ENCODE measurements around the gene TRA2B. TPM values are rescaled to one million over a fixed set of nuclear protein-coding genes. Genes with fewer than 3 reads are reported as not detected.

TRA2B gene
- total RNA-seq, 2 experiments from 2014 or later, result 549 to 585 TPM

DNA sequence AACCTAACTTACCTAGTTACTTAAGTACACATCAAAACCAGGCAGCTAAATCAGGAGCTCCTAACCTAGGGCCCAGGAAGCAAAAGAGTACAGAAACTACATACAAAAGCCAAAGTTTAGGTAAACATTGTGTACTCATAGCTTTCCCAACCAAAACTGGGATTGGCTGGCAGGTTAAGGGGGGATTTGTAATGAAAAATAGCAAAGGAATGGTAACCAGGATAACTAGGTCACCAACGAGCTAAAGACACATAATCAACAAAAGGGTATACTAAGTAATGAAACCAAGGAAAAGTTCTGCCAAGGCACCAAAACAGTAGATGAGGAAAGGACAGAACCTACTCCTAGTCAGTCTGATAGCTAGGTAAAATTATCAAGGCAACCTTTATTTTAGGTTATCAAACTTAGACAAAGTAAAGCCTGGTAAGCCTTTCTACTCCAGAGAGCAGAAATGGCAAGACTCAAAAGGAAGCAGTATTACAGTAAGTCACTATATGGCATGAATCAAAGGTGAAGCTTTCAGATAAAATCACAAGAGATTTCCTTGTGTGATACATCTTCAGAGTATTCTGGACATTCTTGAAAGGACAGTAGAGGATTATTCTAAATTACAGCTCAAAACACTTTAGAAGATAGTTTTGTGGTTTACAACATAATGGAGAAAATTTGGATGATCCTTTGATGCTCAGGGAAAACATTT is 10.2 kb downstream of the TRA2B start:
- DNase-seq (no peak), ATAC-seq (ENCODE audit: poor library complexity) (no peak)
- Histone ChIP-seq H3K36me3 (ENCODE audit: insufficient read depth, low read length) (peaks cover 84% of the 10 kb centered on the region), H3K4me3 (ENCODE audit: low read length) (peak overlapping the region; percentile 27), H3K27me3 (ENCODE audit: control insufficient read depth in 1 of 2, insufficient read depth in 2 of 2, low read length in 2 of 2) (no peaks in the 10 kb centered on the region), H3K4me1 (ENCODE audit: insufficient read depth, low read length) (peaks cover 40% of the 10 kb centered on the region), H3K27ac (ENCODE audit: low read depth in 1 of 2, low read length in 2 of 2) (peak overlapping the region in 1 of 2 donors; percentile 18), H3K9me3 (ENCODE audit: control insufficient read depth in 1 of 2, insufficient read depth in 1 of 2, low read length in 2 of 2) (no peaks in the 10 kb centered on the region)
- H3K27me3 Mint-ChIP-seq, result no peaks in the 10 kb centered on the region
- H3K27ac Mint-ChIP-seq, result peak overlapping the region; percentile 56
- intact Hi-C loops (cut with DNase I, micrococcal nuclease), result loop anchor here in 1 of 2 experiments (1.0 kb wide), 1 partner anchor 11 kb away; the partner anchor contains the start of gene TRA2B
- peaks cover 100% of the 10 kb centered on the region for H3K36me3 Mint-ChIP-seq (ENCODE audit: low read depth)
- peak overlapping the region; percentile 97 for H3K4me3 Mint-ChIP-seq
- CTCF ChIA-PET, result interaction anchor here (1.0 to 2.3 kb wide), 4 partner anchors 9 to 689 kb away, joined by 3 to 24 read pairs (median 4); no protein-coding TSS in a partner anchor
- POLR2A ChIA-PET, result interaction anchor here (0.6 to 6.2 kb wide), 8 partner anchors 9 to 856 kb away, joined by 3 to 116 read pairs (median 6); partner anchors contain the start of genes EIF4A2 and TRA2B
- peaks cover 96% of the 10 kb centered on the region for H3K4me1 Mint-ChIP-seq (ENCODE audit: low read depth)
- TF ChIP-seq, protein P1, sequence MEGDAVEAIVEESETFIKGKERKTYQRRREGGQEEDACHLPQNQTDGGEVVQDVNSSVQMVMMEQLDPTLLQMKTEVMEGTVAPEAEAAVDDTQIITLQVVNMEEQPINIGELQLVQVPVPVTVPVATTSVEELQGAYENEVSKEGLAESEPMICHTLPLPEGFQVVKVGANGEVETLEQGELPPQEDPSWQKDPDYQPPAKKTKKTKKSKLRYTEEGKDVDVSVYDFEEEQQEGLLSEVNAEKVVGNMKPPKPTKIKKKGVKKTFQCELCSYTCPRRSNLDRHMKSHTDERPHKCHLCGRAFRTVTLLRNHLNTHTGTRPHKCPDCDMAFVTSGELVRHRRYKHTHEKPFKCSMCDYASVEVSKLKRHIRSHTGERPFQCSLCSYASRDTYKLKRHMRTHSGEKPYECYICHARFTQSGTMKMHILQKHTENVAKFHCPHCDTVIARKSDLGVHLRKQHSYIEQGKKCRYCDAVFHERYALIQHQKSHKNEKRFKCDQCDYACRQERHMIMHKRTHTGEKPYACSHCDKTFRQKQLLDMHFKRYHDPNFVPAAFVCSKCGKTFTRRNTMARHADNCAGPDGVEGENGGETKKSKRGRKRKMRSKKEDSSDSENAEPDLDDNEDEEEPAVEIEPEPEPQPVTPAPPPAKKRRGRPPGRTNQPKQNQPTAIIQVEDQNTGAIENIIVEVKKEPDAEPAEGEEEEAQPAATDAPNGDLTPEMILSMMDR (IDR thresholded peaks at IDR 0.05), result no peak
- no peaks in the 10 kb centered on the region for H3K9me3 Mint-ChIP-seq

DNA sequence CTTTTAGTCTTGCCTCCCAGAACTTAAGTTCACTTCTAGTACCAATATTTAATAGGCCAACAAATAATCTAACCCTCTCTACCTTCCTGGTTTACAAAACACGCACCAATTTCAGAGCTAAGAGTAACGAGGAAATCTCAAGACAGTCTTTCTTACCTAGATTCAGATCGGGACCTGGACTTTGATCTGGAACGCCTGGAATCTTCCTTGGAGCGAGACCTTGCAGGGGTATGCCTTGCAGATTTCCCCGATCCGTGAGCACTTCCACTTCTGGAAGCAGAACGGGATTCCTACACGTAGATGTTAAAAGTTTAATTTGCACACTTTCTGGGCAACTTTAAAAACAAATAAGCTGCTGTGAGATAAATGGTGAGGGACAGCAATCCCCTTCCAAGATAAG is 11.4 kb downstream of the TRA2B start:
- H3K9me3 Mint-ChIP-seq, result no peaks in the 10 kb centered on the region
- Histone ChIP-seq H3K4me1 (ENCODE audit: insufficient read depth, low read length) (peaks cover 40% of the 10 kb centered on the region), H3K27me3 (ENCODE audit: control insufficient read depth in 1 of 2, insufficient read depth in 2 of 2, low read length in 2 of 2) (no peaks in the 10 kb centered on the region), H3K9me3 (ENCODE audit: control insufficient read depth in 1 of 2, insufficient read depth in 1 of 2, low read length in 2 of 2) (no peaks in the 10 kb centered on the region), H3K36me3 (ENCODE audit: insufficient read depth, low read length) (peaks cover 94% of the 10 kb centered on the region), H3K27ac (ENCODE audit: low read depth in 1 of 2, low read length in 2 of 2) (no peak overlapping the region), H3K4me3 (ENCODE audit: low read length) (no peak overlapping the region)
- H3K4me3 Mint-ChIP-seq, result peak overlapping the region; percentile 23
- intact Hi-C loops (cut with DNase I, micrococcal nuclease), result no loop called here
- ChIA-PET CTCF (interaction anchor here (1.1 to 1.9 kb wide), 3 partner anchors 10 to 690 kb away, joined by 3 to 5 read pairs (median 5); no protein-coding TSS in a partner anchor), POLR2A (interaction anchor here (1.3 to 6.2 kb wide), 4 partner anchors 10 to 857 kb away, joined by 3 to 116 read pairs (median 16); partner anchors contain the start of genes EIF4A2 and TRA2B)
- TF ChIP-seq, protein P1 (IDR thresholded peaks at IDR 0.05), result no peak
- no peaks in the 10 kb centered on the region for H3K27me3 Mint-ChIP-seq
- no peak for DNase-seq
- peak overlapping the region; percentile 56 for H3K27ac Mint-ChIP-seq
- peaks cover 100% of the 10 kb centered on the region for H3K36me3 Mint-ChIP-seq (ENCODE audit: low read depth)
- ATAC-seq (ENCODE audit: poor library complexity), result no peak
- H3K4me1 Mint-ChIP-seq (ENCODE audit: low read depth), result peaks cover 84% of the 10 kb centered on the region

DNA sequence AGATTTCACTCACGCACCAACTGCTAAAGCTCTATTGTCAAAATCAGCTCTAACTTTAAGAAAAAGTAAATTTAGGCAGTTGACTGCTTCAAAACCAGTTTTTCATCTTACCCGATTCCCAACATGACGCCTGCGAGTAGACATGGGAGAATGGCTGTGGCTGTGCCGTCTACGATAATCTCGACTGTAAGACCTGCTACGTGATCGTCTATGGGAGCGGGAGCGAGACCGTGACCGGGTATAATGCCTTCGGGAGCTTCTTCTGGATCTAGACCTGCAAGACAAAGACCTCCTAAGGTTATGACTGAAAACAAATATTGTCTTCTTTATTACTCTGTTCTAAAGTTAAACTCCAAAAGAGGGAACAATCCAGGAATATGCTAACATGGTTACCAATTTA is 12.5 kb downstream of the TRA2B start:
- TF ChIP-seq, protein P1 (IDR thresholded peaks at IDR 0.05), result no peak
- ATAC-seq (ENCODE audit: poor library complexity), result no peak
- intact Hi-C loops (cut with DNase I, micrococcal nuclease), result no loop called here

More for the DNA sequence above, 12.5 kb downstream of the TRA2B start:
- H3K27me3 Mint-ChIP-seq, result no peaks in the 10 kb centered on the region
- peaks cover 73% of the 10 kb centered on the region for H3K4me1 Mint-ChIP-seq (ENCODE audit: low read depth)
- Histone ChIP-seq H3K36me3 (ENCODE audit: insufficient read depth, low read length) (peaks cover 94% of the 10 kb centered on the region), H3K9me3 (ENCODE audit: control insufficient read depth in 1 of 2, insufficient read depth in 1 of 2, low read length in 2 of 2) (no peaks in the 10 kb centered on the region), H3K4me3 (ENCODE audit: low read length) (no peak overlapping the region), H3K27me3 (ENCODE audit: control insufficient read depth in 1 of 2, insufficient read depth in 2 of 2, low read length in 2 of 2) (no peaks in the 10 kb centered on the region), H3K27ac (ENCODE audit: low read depth in 1 of 2, low read length in 2 of 2) (no peak overlapping the region), H3K4me1 (ENCODE audit: insufficient read depth, low read length) (peaks cover 32% of the 10 kb centered on the region)
- peak overlapping the region; percentile 27 for H3K4me3 Mint-ChIP-seq
- H3K27ac Mint-ChIP-seq, result peak overlapping the region; percentile 56
- no peak for DNase-seq
- POLR2A ChIA-PET, result interaction anchor here (0.8 to 6.2 kb wide), 5 partner anchors 9 to 858 kb away, joined by 3 to 116 read pairs (median 5); partner anchors contain the start of genes EIF4A2 and TRA2B
- H3K9me3 Mint-ChIP-seq, result no peaks in the 10 kb centered on the region
- CTCF ChIA-PET, result no interaction called here
- H3K36me3 Mint-ChIP-seq (ENCODE audit: low read depth), result peaks cover 100% of the 10 kb centered on the region
